Panc1 (cell line): ENCODE measurements around the gene ERICH6B. TPM values are rescaled to one million over a fixed set of nuclear protein-coding genes. Genes with fewer than 3 reads are reported as not detected.
"Not testable (repeated sequence)": the region's sequence is repeated elsewhere in the genome, so short reads cannot be mapped to it uniquely, and the experiment has no call there.

Source experiments
- ATAC-seq: fragments of 200-7000 bp; cut with Tn5 transposase; 2 replicates; pipeline ENCODE4 v1.9.1; 2020; ENCODE audit warnings: mild to moderate bottlenecking, moderate library complexity
- BruUV-seq: library from RNA; stranded (reverse); fragments of 400-500 nt; replicated peaks from 2 replicates; lab custom pipeline; 2021; lab: Mats Ljungman, UMichigan
- CTCF ChIA-PET: fragments of 300-600 bp; sonication (Branson Sonifier 250); formaldehyde crosslinking; loops from one replicate; lab custom pipeline; 2022; ENCODE audit warnings: antibody characterized with exemption; lab: Charles Lee
- POLR2A ChIA-PET: fragments of 300-600 bp; sonication (Branson Sonifier 250); formaldehyde crosslinking; loops from one replicate; lab custom pipeline; 2022; ENCODE audit warnings: antibody characterized with exemption; lab: Charles Lee
- DNase-seq: peaks from one replicate; pipeline ENCODE4 v3.0.0-alpha.2; 2010; ENCODE audit warnings: low read depth, low spot score
- H3K27ac ChIP-seq: 2 replicates; pipeline ENCODE4 v1.5.1; 2011; ENCODE audit warnings: mild to moderate bottlenecking, low read length, inconsistent platforms
- H3K27me3 ChIP-seq: fragments of 200-500 bp; sonication (Bioruptor generic); 2 replicates; pipeline ENCODE4 v1.6.0; 2014; ENCODE audit warnings: low read length, inconsistent platforms; ENCODE audit not compliant: control insufficient read depth, insufficient read depth
- H3K36me3 ChIP-seq: fragments of 200-500 bp; sonication (Bioruptor generic); 2 replicates; pipeline ENCODE4 v1.5.1; 2014; ENCODE audit warnings: inconsistent platforms, mild to moderate bottlenecking, low read length, moderate library complexity; ENCODE audit not compliant: control insufficient read depth, insufficient read depth
- H3K4me1 ChIP-seq: 2 replicates; pipeline ENCODE4 v1.5.1; 2011; ENCODE audit warnings: inconsistent platforms, mild to moderate bottlenecking, low read length, moderate library complexity; ENCODE audit not compliant: control insufficient read depth, insufficient read depth
- H3K4me3 ChIP-seq, 2 experiments: 2 replicates each; pipeline ENCODE4 v1.5.1; 2011 to 2012; ENCODE audit warnings: low read depth in 2 of 2, low read length in 2 of 2, mild to moderate bottlenecking in 2 of 2, inconsistent platforms in 1 of 2, moderate library complexity in 1 of 2
- H3K9me3 ChIP-seq: fragments of 200-500 bp; sonication (Bioruptor generic); 2 replicates; pipeline ENCODE4 v1.5.1; 2014; ENCODE audit warnings: low read depth, mild to moderate bottlenecking, inconsistent platforms, low read length, moderate library complexity; ENCODE audit not compliant: control insufficient read depth, insufficient read depth
- CTCF ChIP-seq: fragments of 450-650 bp; IDR thresholded peaks from 2 replicates; pipeline ENCODE4 v1.5.1; 2017; ENCODE audit warnings: mild to moderate bottlenecking
- POLR2AphosphoS5 ChIP-seq: IDR thresholded peaks from 2 replicates; pipeline ENCODE4 v1.6.1; 2012; ENCODE audit warnings: mild to moderate bottlenecking, low read depth, low read length, moderate library complexity
- SIN3A ChIP-seq: IDR thresholded peaks from 2 replicates; pipeline ENCODE4 v1.6.1; 2012; ENCODE audit warnings: low read depth, mild to moderate bottlenecking, low read length, moderate library complexity, borderline replicate concordance; ENCODE audit not compliant: insufficient read depth
- TCF7L2 ChIP-seq: IDR thresholded peaks from 2 replicates; pipeline ENCODE4 v1.6.1; 2011; ENCODE audit warnings: mild to moderate bottlenecking, low read depth, low read length, inconsistent platforms
- in situ Hi-C: cut with HindIII; loops from 2 replicates; pipeline ENCODE4 v1.10.0; 2016; ENCODE audit warnings: low sequenced_read_pairs, low pct_unique_long_range_greater_than_20kb
- intact Hi-C: fragments of 100-400 bp; cut with micrococcal nuclease; formaldehyde crosslinking; loops from one replicate; pipeline ENCODE4 v1.10.0; 2022; ENCODE audit not compliant: unreplicated experiment
- total RNA-seq: library from RNA; stranded (reverse); gene quantifications from one replicate; pipeline ENCODE4 v1.2.1, GENCODE V29; 2021; ENCODE audit not compliant: unreplicated experiment
- TF ChIP-seq, protein P1 (sequence below), 2 experiments: IDR thresholded peaks; 2 replicates each; pipeline ENCODE4 v1.6.1; 2011 to 2012; ENCODE audit warnings: low read depth in 2 of 2, control low read depth in 1 of 2, low read length in 1 of 2, mild to moderate bottlenecking in 1 of 2, moderate library complexity in 1 of 2; ENCODE audit not compliant: insufficient read depth in 1 of 2

ERICH6B gene
- total RNA-seq, 1 experiment from 2014 or later: not detected

GRCh38 chr13:45660458-45660857 lies 44.9 kb upstream of the ERICH6B start:
- H3K9me3 ChIP-seq, POLR2A ChIA-PET, in situ Hi-C loops, H3K36me3 ChIP-seq, H3K4me3 ChIP-seq, BruUV-seq, intact Hi-C loops, H3K27me3 ChIP-seq, H3K27ac ChIP-seq, CTCF ChIA-PET, ATAC-seq, H3K4me1 ChIP-seq, DNase-seq: not testable (repeated sequence)

DNA sequence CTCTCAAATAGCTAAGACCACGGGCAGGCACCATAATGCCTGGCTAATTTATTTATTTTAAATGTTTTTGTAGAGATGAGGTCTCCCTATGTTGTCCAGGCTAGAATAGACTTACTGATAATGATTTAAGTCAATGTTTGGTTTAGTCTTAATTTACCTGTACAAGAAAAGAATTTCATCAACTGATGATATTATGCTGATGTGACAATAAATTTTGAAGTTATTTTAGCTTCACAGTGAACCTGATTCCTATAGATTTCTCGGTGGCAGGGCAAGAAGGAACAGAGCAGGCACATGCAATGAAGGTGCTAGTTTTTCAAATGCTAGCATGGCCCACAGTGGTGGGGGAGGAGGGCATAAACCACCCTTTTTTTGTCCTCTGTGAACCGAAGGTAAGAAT lies 44.0 kb upstream of the ERICH6B start:
- CTCF ChIA-PET: no interaction called here
- BruUV-seq: no TSS peak
- in situ Hi-C loops (no loop called here), intact Hi-C loops (no loop called here)
- ATAC-seq: no peak
- POLR2A ChIA-PET: no interaction called here
- Histone ChIP-seq H3K4me3 (no peak overlapping the region), H3K9me3 (no peaks in the 10 kb centered on the region), H3K27me3 (no peaks in the 10 kb centered on the region), H3K36me3 (no peaks in the 10 kb centered on the region), H3K4me1 (no peaks in the 10 kb centered on the region), H3K27ac (no peak overlapping the region)
- DNase-seq: no peak
- TF ChIP-seq, protein P1, sequence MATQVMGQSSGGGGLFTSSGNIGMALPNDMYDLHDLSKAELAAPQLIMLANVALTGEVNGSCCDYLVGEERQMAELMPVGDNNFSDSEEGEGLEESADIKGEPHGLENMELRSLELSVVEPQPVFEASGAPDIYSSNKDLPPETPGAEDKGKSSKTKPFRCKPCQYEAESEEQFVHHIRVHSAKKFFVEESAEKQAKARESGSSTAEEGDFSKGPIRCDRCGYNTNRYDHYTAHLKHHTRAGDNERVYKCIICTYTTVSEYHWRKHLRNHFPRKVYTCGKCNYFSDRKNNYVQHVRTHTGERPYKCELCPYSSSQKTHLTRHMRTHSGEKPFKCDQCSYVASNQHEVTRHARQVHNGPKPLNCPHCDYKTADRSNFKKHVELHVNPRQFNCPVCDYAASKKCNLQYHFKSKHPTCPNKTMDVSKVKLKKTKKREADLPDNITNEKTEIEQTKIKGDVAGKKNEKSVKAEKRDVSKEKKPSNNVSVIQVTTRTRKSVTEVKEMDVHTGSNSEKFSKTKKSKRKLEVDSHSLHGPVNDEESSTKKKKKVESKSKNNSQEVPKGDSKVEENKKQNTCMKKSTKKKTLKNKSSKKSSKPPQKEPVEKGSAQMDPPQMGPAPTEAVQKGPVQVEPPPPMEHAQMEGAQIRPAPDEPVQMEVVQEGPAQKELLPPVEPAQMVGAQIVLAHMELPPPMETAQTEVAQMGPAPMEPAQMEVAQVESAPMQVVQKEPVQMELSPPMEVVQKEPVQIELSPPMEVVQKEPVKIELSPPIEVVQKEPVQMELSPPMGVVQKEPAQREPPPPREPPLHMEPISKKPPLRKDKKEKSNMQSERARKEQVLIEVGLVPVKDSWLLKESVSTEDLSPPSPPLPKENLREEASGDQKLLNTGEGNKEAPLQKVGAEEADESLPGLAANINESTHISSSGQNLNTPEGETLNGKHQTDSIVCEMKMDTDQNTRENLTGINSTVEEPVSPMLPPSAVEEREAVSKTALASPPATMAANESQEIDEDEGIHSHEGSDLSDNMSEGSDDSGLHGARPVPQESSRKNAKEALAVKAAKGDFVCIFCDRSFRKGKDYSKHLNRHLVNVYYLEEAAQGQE (IDR thresholded peaks at IDR 0.05; ENCODE audit: insufficient read depth in 1 of 2, low read depth in 2 of 2, low read length in 1 of 2): no peak
- no peak for TF ChIP-seq SIN3A
- TF ChIP-seq POLR2AphosphoS5: no peak
- no peak for TF ChIP-seq TCF7L2
- TF ChIP-seq CTCF: no peak

- Histone ChIP-seq H3K9me3 (no peaks in the 10 kb centered on the region), H3K27me3 (no peaks in the 10 kb centered on the region), H3K4me1 (no peaks in the 10 kb centered on the region), H3K4me3 (no peak overlapping the region), H3K27ac (no peak overlapping the region), H3K36me3 (no peaks in the 10 kb centered on the region)
- in situ Hi-C loops: no loop called here
- ChIA-PET POLR2A (no interaction called here), CTCF (no interaction called here)
- BruUV-seq: no TSS peak
- ATAC-seq: no peak
- intact Hi-C loops: no loop called here
- no peak for DNase-seq
- TF ChIP-seq CTCF (no peak), SIN3A (no peak)
Measured at GRCh38 chr13:45658586-45659235, 43.2 kb upstream of the ERICH6B start.
